SKM-1 (cell line): ENCODE data around the gene FBP1.
"Not testable (repeated sequence)": the region's sequence is repeated elsewhere in the genome, so short reads cannot be mapped to it uniquely, and the experiment has no call there.

Experiments
- DNase-seq: peaks from one replicate; lab custom pipeline; 2025; ENCODE audit not compliant: unreplicated experiment; lab: John Stamatoyannopoulos, UW

Gene FBP1

DNA sequence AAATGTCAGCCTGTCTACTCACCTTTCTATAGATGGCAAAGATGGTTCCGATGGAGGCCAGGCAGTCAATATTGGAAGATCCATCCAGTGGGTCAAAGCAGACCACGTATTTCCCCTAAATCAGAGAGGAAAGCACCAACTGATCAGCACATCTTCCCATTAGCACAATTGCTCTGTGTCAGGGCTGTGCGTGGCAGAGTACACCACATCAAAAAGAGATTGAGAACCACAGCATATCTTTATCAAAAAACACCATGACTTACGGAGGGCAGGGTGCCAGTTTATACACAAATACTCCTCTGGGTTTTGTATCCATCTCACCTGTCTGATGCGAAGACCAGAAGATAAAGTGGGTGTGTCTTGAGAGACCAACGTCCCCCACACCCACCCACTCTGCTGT is 54.8 kb downstream of the FBP1 start:
- DNase-seq: no peak

DNA sequence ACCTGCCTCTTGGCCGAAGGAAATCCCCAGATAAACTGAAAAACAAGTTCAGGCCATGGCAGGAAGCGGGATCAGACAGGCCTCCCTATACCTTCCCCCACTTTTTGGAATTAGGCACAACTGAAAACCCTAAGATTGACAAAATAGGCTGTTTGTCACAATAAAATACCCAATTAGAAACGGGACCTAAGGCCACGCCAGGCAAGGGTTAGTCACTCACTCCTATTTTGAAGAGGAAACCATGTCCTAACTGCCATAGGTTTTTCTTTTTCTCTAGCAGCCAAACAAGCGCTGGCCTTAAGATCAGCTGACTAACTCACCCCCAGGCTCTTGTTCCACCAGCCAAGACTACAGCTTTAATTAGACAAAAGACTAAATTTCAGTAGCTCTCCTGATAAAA is 57.6 kb downstream of the FBP1 start:
- no peak for DNase-seq

DNA sequence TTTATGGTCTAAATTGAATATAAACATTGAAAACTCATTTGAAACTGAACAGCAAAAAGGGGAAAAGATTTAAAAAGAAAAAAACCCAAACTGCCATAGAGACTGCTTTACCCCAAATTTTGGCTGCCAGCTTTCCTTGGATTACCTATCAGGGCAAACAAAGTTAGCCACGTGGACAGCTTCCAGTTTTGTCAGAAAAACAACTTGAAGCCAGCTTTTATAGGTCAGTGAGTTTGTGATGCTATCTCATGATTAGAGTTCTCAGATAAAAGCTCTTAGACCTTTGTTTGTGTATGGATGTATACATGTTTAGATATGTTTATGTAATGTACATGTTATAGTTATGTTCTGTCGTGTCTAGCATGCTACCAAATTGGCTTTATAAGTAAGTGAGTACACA is 61.7 kb downstream of the FBP1 start:
- DNase-seq: no peak

DNA sequence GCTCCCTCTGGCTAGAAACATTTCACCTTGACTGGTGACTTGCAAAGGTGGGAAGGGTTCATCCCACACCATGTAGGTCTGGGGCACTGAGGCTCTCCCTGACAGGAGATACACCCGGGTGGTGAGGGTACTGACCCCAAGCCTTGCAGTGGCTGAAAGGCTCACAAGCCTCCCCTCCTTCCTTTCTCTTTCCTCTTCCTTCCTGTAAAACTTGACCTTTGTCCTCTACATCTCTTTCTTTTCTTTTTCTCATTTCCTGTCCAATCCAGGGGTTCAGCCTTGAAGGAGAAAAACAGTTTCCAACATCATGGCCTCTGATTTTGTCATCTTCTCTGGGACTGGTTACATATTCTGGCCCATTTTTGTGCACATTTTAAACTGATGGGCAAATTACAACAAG is 62.3 kb downstream of the FBP1 start:
- no peak for DNase-seq

DNA sequence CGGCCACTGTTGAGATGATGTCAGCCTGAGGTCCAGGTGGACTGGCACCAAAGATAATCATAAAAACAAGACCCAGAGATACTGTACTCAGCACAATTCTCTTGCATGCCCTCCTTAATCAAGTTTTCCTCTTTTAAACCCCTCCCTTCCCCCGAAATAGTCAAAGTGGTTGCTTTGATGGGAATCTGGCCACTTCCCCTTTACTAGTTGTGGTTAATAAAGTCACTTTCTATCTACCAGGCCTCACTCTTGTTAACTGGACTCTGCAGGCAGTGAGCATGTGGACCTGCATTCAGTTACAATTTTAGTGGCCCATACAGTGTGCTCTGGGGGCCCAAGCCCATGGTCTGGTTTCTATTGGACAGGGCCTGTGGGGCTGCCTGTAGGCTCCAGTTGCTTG is 63.2 kb downstream of the FBP1 start:
- DNase-seq: no peak

DNA sequence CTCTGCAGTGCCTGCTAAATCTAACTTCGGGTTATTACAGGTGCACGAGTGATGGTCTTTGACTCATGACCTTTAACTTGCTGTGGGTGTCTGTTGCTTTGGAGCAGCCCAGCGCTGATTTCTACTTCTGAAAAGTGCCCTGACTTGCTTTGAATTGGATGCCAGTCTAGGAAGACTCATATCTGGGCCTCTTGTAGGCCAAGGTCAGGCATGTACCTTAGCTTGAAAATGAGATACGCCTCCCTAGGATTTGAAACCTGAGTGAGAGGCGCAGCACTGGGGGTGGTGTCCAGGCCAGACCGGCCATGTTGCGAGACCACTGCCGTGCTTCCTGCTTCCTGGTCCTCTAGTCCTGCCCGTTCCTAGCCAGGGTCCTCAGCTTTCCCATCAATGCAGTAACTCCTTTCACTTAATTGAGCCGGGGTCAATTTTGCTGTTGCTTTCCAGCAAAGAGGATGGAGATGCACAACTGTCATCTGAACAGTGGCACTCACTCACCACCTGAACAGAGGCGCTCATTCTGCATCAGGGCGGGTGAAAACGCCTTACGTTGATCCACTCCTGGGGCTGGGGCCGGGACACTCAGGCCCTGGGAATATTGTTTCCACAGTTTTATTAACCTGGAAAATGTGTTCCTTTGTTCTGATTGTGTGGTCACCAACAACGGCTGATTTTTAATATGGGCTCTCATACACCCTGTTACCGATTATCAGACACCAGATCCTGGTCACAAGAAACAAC is 70.2 kb downstream of the FBP1 start:
- DNase-seq: no peak

DNA sequence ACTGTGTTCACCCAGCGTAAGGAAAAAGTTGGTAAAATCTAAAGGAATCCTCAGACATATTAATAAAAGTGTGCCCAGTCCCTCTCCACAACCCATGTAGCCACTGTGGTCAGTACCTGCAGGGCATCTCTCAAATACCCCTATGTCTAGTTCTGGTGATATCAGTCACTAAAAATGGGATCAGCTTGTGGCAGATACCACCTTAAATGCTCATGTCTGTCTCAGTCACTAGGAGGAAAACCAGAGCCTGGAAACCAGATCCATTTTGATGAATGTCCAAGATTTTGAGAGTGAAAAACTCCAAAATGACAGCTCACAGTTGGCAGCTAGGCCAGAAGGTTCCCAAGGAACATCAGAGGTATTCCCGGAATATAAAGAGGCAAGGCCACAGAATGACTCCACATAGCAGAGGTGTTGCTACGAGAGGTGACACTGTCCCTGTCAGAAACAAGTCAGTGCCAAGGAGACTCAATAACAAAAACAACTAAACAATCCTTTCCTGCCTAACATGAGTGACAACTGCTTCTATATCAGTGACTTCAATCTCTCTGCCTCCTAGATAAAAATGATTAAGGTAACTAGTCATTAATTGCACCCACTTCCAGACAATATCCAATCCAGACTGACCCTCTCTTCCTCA is 70.9 kb downstream of the FBP1 start:
- DNase-seq: no peak

DNA sequence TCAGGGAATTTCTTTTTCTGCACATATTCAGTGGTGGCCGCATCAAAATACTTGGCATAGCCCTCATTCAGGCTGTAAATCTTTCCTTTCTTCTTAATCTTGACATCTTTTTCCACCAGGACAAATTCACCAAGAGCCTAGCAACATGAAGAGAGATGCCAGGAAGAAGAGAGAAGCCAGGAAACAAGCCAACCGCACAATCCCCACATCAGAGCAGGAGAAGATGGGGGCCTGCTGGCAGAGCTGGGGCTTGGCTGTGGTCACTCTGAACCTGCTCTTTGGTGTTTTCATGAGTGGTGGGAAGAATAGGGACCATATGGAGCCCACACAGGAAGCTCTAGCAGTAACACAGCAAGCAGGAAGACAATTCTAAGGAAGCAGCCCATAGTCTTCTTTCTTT is 72.0 kb downstream of the FBP1 start:
- DNase-seq: no peak

DNA sequence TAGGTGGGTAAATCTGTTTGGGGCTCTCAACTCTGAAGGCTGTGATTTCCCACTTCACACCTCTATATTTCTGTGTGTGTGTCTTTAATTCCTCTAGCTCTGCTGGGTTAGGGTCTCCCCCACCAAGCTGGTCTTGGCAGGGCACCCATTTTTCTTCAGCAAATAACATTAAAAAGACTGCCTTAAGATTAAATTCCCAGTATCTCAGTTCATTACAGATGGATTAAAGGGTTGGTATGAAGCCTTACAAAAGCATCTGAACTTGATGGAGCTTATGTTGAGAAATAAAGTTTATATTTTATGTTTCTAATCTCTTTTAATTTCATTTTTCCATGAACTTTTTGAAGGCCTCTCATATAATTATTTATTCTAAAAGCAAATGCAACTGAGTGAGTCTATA is 72.8 kb downstream of the FBP1 start:
- DNase-seq: no peak

DNA sequence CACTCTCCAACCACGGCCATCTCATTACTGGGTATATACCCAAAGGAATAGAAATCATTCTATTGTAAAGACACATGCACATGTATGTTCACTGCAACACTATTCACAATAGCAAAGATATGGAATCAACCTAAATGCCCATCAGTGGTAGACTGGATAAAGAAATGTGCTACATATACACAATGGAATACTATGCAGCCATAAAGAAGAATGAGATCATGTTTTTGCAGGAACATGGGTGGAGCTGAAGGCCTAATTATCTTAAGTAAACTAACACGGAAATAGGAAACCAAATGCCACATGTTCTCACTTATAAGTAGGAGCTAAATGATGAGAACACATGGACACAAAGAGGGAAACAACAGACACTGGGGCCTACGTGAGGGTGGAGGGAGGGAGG is 75.0 kb downstream of the FBP1 start:
- DNase-seq: not testable (repeated sequence)

DNA sequence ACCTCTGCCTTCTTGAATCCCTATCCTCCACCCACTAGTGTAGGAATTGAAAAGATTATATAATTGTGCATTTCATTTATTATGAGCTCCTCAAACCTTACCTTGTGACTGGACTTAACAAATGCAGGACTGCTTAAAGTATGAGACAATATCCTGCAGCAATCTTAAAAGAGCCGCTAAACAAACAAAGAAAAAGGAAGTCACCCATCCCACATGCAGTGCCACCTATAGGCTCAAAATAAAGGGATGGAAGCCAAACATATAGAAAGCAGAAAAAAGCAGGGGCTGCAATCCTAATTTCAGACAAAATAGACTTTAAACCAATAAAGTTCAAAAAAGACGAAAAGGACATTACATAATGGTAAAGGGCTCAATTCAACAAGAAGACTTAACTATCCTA is 75.8 kb downstream of the FBP1 start:
- DNase-seq: no peak

DNA sequence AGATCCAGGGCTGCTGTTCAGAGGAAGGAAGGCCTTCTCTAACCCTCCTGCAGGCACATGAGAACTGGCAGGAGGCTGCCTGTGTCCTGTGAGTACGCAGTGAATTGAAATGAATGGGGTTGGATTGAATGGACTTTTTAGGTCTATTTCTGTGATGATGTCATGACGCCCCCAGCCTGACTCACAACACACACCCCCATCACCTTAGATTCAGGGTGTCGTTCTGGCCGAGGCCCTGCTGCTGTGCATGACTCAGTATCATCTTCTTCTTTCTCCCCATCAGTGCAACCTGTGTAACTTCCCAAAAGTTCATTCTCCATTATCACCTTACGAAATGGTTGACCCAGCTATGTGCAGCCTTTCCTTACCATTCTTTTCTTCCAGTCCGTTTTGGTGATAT is 79.1 kb downstream of the FBP1 start:
- no peak for DNase-seq

DNA sequence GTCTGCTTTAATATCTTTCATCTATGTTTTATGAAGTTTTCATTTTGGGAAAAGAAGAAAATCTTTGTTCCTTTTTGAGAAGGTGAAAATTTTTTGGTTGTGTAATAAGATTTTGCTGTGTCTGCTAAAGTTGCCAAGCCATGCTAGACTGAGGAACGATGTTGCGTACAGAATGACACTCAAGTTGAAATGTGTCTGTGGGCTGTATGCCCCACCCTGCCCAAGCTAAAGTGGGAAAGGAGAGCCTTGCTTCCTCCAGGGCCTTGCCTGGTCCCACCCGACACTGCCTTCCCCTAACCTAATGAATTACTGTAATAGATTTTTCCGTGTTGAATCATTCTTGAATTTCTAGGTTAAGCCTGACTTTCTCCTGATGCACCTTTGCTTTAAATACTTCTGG is 81.9 kb downstream of the FBP1 start:
- no peak for DNase-seq

DNA sequence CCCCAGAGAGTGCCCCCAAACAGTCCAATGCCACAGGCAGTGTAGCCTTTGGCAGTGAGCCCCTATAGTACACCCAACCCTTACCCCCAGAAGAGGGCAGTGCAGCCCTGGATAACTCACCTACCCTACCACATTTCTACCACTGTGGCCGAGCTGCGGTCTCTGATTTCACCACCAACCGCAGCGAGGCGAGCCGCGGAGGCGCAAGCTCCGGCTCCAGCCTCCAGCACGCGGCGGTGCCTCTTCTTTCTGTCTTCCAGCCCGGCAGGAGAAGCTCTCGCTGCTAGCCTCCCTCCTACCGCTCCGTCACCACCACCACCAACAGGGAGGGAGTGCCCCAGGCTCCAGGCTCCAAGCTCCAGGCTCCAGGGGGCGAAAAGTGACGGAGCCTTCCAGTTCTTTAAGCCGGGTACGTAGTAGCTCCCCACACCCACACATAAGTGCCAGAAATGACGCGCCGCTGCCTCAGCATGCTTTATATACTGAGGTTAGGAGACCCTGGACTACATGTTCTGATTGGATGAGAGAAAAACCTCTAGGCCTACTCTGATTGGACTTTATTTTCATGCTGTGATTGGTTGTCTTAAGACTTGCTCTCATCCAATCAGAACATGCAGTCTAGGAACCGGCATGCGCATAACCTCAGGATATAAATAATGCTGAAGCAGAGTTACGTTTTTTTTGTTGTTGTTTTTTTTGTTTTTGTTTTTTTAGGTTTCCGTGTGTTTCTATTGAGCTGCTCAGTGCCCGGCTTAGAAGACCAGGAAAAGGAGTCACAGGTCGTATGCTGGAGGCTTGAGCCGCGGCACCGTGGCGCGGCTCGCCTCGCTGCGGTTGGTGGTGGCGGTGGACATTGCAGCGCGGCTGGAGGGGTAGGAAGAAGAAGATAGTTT is 84.6 kb downstream of the FBP1 start, which contains the start of gene PCAT7:
TSS of gene PCAT7 (plus strand) at position 645 of the 893 bp plus-strand sequence.
- peak; percentile 19 for DNase-seq

DNA sequence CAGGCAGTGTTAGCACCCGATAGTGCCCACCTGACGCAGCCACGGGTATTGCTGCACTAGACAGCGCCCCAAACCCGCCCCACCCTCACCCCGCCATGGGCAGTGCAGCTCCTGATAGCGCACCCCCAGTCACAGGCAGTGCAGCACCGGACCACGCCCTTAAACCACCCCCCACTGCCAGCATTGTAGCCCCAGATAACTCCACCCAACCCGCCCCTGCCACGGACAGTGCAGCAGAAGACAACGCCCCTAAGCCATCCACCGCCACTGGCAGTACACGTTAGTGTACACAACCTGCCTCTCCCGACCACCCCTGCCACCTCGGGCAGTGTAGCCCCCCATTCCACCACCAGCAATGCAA is 85.3 kb downstream of the FBP1 start:
- no peak for DNase-seq
